Keratinocyte (primary cell): ENCODE data around the gene CYP2E1. TPM values are rescaled to one million over a fixed set of nuclear protein-coding genes. Genes with fewer than 3 reads are reported as not detected.

Experiments used
- DNase-seq: peaks from one replicate; pipeline ENCODE4 v3.0.0-alpha.2; 2011; ENCODE audit warnings: low read depth, missing footprints, low spot score
- FAIRE-seq: peaks from 2 replicates; lab custom pipeline; 2011; peaks lifted over from hg19 to GRCh38; lab: Jason Lieb, UNC
- H2AFZ ChIP-seq: 2 replicates; pipeline ENCODE4 v1.6.0; 2012; ENCODE audit warnings: low read length, control low read depth, inconsistent platforms; ENCODE audit not compliant: control insufficient read depth
- H3K27ac ChIP-seq: 2 replicates; pipeline ENCODE4 v1.5.1; 2011; ENCODE audit warnings: low read length; ENCODE audit not compliant: control insufficient read depth, insufficient read depth
- H3K27me3 ChIP-seq: 3 replicates; pipeline ENCODE4 v1.6.0; 2011; ENCODE audit warnings: low read length; ENCODE audit not compliant: control insufficient read depth, insufficient read depth; ENCODE audit errors: extremely low read depth
- H3K36me3 ChIP-seq, 2 experiments: 2 replicates in 1 of 2; 3 replicates in 1 of 2; pipeline ENCODE4 v1.5.1; 2011; ENCODE audit warnings: low read length in 2 of 2, mild to moderate bottlenecking in 1 of 2; ENCODE audit not compliant: control insufficient read depth in 2 of 2, insufficient read depth in 2 of 2; ENCODE audit errors: extremely low read depth in 1 of 2
- H3K4me1 ChIP-seq: 3 replicates; pipeline ENCODE4 v1.5.1; 2011; ENCODE audit warnings: low read length; ENCODE audit not compliant: control insufficient read depth, insufficient read depth; ENCODE audit errors: extremely low read depth
- H3K4me2 ChIP-seq: 3 replicates; pipeline ENCODE4 v1.6.0; 2011; ENCODE audit warnings: low read depth, low read length; ENCODE audit not compliant: control insufficient read depth, insufficient read depth; ENCODE audit errors: extremely low read depth
- H3K4me3 ChIP-seq, 3 experiments: fragments of 200-600 bp in 1 of 3; sonication (generic) in 1 of 3; 2 replicates in 2 of 3; 3 replicates in 1 of 3; pipeline ENCODE4 v1.5.1; 2011 to 2016; ENCODE audit warnings: low read length in 3 of 3, mild to moderate bottlenecking in 3 of 3, control low read depth in 2 of 3, inconsistent platforms in 1 of 3, low read depth in 1 of 3, mixed read lengths in 1 of 3, mixed run types in 1 of 3, moderate library complexity in 1 of 3; ENCODE audit not compliant: control insufficient read depth in 2 of 3, insufficient read depth in 2 of 3; ENCODE audit errors: extremely low read depth in 1 of 3
- H3K79me2 ChIP-seq: 2 replicates; pipeline ENCODE4 v1.6.0; 2012; ENCODE audit warnings: low read length; ENCODE audit not compliant: control insufficient read depth, insufficient read depth
- H3K9ac ChIP-seq: 3 replicates; pipeline ENCODE4 v1.6.0; 2011; ENCODE audit warnings: low read length; ENCODE audit not compliant: control insufficient read depth, insufficient read depth; ENCODE audit errors: extremely low read depth
- H3K9me1 ChIP-seq: 3 replicates; pipeline ENCODE4 v1.6.0; 2011; ENCODE audit warnings: low read length; ENCODE audit not compliant: control insufficient read depth, insufficient read depth; ENCODE audit errors: extremely low read depth
- H3K9me3 ChIP-seq: 2 replicates; pipeline ENCODE4 v1.5.1; 2012; ENCODE audit warnings: low read depth, low read length; ENCODE audit not compliant: control insufficient read depth
- H4K20me1 ChIP-seq: 3 replicates; pipeline ENCODE4 v1.6.0; 2011; ENCODE audit warnings: low read length; ENCODE audit not compliant: control insufficient read depth, insufficient read depth; ENCODE audit errors: extremely low read depth
- EZH2 ChIP-seq: IDR thresholded peaks from one replicate; pipeline ENCODE4 v1.6.1; 2012; ENCODE audit warnings: inconsistent platforms, mild to moderate bottlenecking, low read length, moderate library complexity
- dilution Hi-C: fragments of 300-500 bp; cut with MboI; formaldehyde crosslinking; loops from one replicate; pipeline ENCODE4 v1.7.0; 2020; ENCODE audit warnings: low sequenced_read_pairs; ENCODE audit not compliant: extremely low pct_ligation_motif_present
- polyA plus RNA-seq, 5 experiments: library from polyadenylated mRNA; depleted of rRNA in 3 of 5; stranded (reverse) in 3 of 5; stranded (forward) in 1 of 5; unstranded in 1 of 5; fragments of >200 nt; gene quantifications; 1 replicate in 1 of 5; 2 replicates in 3 of 5; 3 replicates in 1 of 5; pipeline versions ENCODE4 v1.2.1 to v1.2.3, GENCODE V29; 2011 to 2012; ENCODE audit warnings: missing spikeins in 2 of 5, low read depth in 1 of 5, low replicate concordance in 1 of 5
- TF ChIP-seq, protein P1 (sequence below), 3 experiments: IDR thresholded peaks in 1 of 3; conservative IDR thresholded peaks in 1 of 3; optimal IDR thresholded peaks in 1 of 3; 2 replicates in 2 of 3; 3 replicates in 1 of 3; pipeline versions ENCODE3 to v1.5.1; 2011; ENCODE audit warnings: low read length in 3 of 3, mild to moderate bottlenecking in 3 of 3, moderate library complexity in 2 of 3, control low read depth in 1 of 3, inconsistent platforms in 1 of 3; ENCODE audit not compliant: insufficient read depth in 2 of 3; ENCODE audit errors: extremely low read depth in 1 of 3

CYP2E1 gene
- polyA plus RNA-seq, 1 donor (not counting 4 experiments of a cell fraction or from before 2014, with no cell fraction given), result 0.77 TPM

DNA sequence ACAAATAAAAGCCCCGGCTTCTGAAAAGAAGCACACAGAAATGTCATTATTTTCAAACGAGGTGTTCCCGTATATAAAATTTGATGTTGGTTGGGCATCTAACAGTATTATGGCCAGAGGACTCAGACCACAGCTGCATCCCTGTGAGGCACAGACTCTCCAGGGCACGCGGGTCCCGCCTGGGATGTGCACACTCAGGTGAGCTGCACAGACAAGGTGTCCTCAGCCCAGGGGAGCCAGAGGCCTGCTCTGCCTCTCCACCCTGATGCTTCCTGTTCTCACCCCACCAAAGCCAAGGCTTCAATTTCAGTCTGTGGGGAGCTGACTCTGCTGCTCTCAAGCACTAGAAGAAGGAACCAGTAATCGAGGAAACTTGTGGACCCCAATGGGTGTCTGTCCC, 1.7 kb upstream of the CYP2E1 start:
- Histone ChIP-seq H2AFZ (no peak overlapping the region), H4K20me1 (no peaks in the 10 kb centered on the region), H3K27ac (no peak overlapping the region), H3K9me1 (no peaks in the 10 kb centered on the region), H3K9me3 (no peaks in the 10 kb centered on the region), H3K9ac (no peak overlapping the region), H3K36me3 (no peaks in the 10 kb centered on the region), H3K4me3 (no peak overlapping the region), H3K4me2 (no peak overlapping the region), H3K79me2 (no peaks in the 10 kb centered on the region), H3K4me1 (peaks cover 2% of the 10 kb centered on the region), H3K27me3 (peaks cover 43% of the 10 kb centered on the region)
- dilution Hi-C loops, result no loop called here
- no peak for FAIRE-seq
- DNase-seq, result no peak
- TF ChIP-seq EZH2, result no peak
- TF ChIP-seq, protein P1, sequence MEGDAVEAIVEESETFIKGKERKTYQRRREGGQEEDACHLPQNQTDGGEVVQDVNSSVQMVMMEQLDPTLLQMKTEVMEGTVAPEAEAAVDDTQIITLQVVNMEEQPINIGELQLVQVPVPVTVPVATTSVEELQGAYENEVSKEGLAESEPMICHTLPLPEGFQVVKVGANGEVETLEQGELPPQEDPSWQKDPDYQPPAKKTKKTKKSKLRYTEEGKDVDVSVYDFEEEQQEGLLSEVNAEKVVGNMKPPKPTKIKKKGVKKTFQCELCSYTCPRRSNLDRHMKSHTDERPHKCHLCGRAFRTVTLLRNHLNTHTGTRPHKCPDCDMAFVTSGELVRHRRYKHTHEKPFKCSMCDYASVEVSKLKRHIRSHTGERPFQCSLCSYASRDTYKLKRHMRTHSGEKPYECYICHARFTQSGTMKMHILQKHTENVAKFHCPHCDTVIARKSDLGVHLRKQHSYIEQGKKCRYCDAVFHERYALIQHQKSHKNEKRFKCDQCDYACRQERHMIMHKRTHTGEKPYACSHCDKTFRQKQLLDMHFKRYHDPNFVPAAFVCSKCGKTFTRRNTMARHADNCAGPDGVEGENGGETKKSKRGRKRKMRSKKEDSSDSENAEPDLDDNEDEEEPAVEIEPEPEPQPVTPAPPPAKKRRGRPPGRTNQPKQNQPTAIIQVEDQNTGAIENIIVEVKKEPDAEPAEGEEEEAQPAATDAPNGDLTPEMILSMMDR (optimal IDR thresholded peaks at IDR 0.05 in 1 of 3, IDR thresholded peaks at IDR 0.05 in 1 of 3, conservative IDR thresholded peaks at IDR 0.05 in 1 of 3; ENCODE audit: extremely low read depth in 1 of 3, insufficient read depth in 2 of 3, low read length in 3 of 3), result no peak

DNA sequence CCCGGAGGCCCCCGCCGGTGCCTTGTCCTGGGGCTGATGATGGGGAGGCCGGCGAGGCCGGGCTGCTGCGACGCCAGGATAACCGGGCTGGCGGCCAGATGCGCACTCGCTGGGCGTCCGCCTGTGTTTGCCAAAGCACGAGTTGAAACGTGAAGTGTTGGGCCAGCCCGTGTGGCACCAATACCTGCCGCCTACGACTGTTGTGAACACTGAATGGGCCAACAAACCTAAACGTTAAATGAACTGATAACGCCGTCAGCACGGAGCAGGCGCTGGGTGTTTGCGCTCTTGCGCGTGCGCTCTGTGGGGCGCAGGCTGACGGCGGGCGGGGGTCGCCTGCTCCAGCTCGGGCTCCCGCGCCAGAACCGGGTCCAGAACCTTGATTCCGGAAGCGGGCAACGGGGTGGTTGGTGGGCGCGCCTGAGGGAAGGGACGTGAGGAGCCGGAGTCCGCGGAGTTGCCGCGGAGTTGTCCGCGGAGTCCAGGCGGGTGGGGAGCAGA, 658 bp downstream of the CYP2E1 start:
- Histone ChIP-seq H4K20me1 (no peaks in the 10 kb centered on the region), H3K4me2 (peak overlapping the region; percentile 37), H3K36me3 (no peaks in the 10 kb centered on the region), H3K27me3 (peaks cover 49% of the 10 kb centered on the region), H3K9me1 (no peaks in the 10 kb centered on the region), H3K79me2 (no peaks in the 10 kb centered on the region), H3K9me3 (no peaks in the 10 kb centered on the region), H3K9ac (no peak overlapping the region), H3K27ac (no peak overlapping the region), H3K4me3 (peak overlapping the region in 1 of 3 experiments; percentile 36), H2AFZ (no peak overlapping the region), H3K4me1 (no peaks in the 10 kb centered on the region)
- FAIRE-seq (no peak), DNase-seq (no peak)
- dilution Hi-C loops, result no loop called here
- TF ChIP-seq, protein P1 (optimal IDR thresholded peaks at IDR 0.05 in 1 of 3, IDR thresholded peaks at IDR 0.05 in 1 of 3, conservative IDR thresholded peaks at IDR 0.05 in 1 of 3; ENCODE audit: extremely low read depth in 1 of 3, insufficient read depth in 2 of 3, low read length in 3 of 3), result no peak
- TF ChIP-seq EZH2, result peak; percentile 60
